Measurements from ENCODE around the gene LRRC9.
"Not testable (repeated sequence)": the region's sequence is repeated elsewhere in the genome, so short reads cannot be mapped to it uniquely, and the experiment has no call there.

The LRRC9 gene

GRCh38 chr14:59959668-59960067 lies 39.7 kb downstream of the LRRC9 start:
- no peak for DNase-seq

- no peak for DNase-seq
These were observed 41.6 kb downstream of the LRRC9 start for GRCh38 chr14:59961518-59962062.

DNA sequence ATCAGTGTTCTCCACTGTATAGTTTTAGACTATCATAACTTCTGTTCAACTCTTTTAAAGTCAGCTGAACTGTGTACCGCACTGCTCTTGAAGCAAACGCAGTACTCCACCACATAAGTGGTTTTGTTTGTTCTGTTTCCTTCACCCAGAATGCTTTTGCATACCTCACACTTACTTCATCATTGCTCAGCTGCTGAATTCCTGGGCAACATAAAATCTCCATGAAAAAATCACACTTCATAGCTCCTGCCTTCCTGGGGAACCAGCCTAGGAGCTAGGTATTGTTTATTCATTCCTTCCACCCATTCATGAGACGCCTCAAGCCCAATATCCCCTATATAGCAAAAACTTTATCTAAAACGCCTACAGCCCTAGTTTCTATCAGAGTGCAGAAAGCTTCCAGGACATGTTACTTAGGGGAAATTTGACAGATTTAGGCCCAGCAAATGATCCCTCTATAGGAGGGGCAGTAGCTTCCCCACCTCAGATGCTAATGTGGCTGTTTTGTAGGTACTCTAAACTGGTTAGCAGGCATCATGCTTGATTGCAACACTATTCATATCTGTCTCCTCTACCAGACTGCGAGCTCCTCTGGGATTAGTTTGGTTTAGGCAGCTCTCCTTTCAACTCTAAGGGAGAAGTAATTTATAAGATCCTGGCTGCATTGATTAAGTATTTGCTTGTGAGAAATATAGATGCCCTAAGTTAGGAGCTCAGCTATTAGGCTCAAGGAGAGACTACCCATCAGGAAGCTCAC lies 44.5 kb downstream of the LRRC9 start:
- no peak for DNase-seq

DNA sequence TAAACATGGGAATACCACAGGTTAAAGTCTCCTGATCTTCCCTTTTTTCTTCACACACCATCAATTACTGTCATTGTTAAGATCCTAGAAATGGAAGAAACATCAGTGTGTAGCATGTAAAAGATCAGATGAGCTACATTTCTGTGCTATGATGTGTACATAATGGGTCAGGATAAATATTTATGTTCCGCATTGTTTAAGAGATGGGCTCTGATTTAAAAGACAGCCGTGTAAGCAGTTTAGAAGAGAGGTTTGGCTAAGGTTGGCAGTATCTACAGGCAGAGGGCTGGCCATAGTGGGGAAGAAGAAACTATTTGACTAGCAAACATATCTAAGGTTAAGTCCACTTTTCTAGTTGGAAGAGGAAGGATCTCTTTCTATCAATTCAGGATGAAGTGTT lies 49.4 kb downstream of the LRRC9 start:
- DNase-seq: no peak

- DNase-seq: no peak
These were observed 61.6 kb downstream of the LRRC9 start for GRCh38 chr14:59981564-59981963.

DNA sequence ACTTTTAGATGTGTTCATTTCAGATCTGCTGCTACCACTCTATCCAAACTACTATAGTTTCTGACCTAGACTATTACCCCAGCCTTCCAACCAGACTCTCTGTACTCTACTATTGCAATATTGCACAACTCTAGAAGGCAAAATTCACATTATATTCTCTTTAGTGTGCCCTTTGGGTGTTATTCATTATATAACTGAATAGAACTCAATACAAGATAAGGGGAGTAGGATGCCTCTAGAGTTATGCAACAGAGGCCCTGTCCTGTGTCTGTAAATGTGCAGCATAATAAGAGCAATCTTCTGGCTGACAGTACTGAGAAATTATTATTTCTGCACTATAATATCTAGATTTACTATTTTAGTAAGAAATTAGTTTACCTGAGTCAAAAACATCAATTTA lies 63.1 kb downstream of the LRRC9 start:
- DNase-seq: no peak

GRCh38 chr14:59986556-59987059 lies 66.7 kb downstream of the LRRC9 start:
- DNase-seq: no peak

- DNase-seq: no peak
These were observed 77.5 kb downstream of the LRRC9 start for GRCh38 chr14:59997449-59997848.

GRCh38 chr14:59997966-59998365 lies 78.0 kb downstream of the LRRC9 start:
- DNase-seq: no peak

GRCh38 chr14:59998564-59998963 lies 78.6 kb downstream of the LRRC9 start:
- DNase-seq: no peak

- peak in 1 of 2 donors; percentile 1 for DNase-seq
These were observed 83.0 kb downstream of the LRRC9 start for GRCh38 chr14:60002819-60003492.

- no peak for DNase-seq
These were observed 84.0 kb downstream of the LRRC9 start for GRCh38 chr14:60003991-60004390.

DNA sequence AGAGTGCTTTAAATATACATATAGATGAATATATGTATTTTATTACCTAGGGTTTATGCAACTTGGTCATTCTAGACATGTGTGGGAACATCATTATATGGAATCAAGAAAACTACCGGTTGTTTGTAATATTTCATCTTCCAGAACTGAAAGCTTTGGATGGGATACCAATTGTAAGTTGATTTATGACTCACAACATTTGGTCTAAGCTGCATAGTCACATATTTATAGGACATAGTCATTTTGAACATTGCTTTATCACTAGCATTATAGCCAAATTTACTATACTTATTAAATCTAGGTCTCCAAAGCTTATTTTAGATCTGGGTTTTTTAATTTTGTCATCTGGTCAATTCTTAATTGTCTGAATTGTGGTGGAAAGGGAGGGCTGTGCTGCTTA lies 88.1 kb downstream of the LRRC9 start:
- DNase-seq: no peak

- not testable (repeated sequence) for DNase-seq
These were observed 90.3 kb downstream of the LRRC9 start for GRCh38 chr14:60010263-60010662.

DNA sequence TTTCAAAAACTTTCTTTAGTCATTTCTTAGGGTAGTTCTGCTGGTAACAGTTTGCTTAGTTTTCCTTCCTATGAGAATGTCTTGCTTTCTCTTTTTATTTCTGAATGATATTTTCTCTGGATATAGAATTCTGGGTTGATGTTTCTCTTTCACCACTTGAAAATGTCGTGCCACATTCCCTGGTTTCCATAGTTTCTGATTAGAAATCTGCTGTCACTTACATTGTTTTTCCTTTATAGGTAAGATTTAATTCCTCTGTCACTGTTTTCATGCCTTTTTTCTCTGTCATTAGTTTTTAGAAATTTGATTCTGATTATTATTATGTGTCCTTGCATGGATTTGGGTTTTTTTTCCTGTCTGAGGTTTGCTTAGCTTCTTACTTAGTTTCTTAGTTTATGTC lies 94.5 kb downstream of the LRRC9 start:
- DNase-seq: no peak

DNA sequence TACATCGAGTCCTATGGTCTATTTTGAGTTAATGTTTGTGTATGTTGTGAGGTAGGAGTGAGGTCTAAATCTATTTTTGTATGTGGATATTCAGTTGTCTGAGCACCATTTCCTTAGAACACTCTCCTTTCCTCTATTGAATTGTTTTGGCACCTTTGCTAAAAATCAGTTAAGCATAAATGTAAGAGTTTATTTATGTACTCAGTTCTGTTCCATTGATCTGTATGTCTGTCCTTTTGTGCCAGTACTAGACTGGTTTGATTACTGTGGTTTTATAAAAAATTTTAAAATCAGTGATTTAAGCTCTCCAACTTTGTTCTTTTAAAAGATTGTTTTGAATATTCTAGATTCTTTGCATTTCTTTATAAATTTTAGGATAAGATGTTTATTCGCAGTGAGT lies 101.7 kb downstream of the LRRC9 start:
- no peak for DNase-seq

DNA sequence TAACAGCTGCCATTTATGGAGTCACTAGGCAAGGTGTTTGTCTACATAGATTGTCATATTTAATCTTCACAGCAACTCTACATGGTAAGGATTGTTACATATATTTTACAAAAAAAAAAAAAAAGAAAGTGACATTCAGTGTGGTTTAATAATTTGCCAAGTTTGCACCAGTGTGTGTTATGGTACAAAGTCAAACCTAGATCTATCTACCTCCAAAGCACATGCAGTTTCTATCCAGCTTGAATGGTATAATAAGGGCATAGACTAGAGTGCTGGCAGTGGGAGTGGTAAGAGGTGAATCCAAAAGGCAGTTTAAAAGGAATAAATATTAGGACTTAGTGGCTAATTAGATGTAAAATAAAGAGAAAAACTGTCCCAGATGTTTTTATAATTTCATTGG lies 105.6 kb downstream of the LRRC9 start:
- DNase-seq: no peak

DNA sequence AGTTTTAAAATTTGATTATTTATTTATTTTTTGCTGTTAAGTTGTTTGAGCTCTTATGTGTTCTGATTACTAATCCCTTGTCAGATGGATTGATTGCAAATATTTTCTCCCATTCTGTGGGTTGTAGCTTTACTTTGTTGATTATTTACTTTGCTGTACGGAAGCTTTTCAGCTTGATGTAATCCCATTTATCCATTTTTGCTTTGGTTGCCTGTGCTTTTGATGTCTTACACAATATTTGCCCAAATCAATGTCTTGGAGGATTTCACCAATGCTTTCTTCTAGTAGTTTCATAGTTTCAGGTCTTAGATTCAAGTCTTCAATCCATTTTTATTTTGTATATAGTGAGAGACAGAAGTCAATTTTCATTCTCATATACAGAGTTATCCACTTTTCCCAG lies 115.2 kb downstream of the LRRC9 start:
- no peak for DNase-seq

DNA sequence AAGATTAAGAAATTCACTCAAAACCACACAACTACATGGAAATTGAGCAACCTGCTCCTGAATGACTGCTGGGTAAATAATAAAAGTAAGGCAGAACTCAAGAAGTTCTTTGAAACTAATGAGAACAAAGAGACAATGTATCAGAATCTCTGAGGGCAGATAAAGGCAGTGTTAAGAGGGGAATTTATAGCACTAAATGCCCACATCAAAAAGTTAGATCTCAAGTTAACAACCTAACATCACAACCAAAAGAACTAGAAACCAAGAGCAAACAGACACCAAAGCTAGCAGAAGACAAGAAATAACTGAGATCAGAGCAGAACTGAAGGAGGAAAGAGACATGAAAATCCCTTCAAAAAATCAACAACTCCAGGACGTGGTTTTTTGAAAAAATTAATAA lies 128.0 kb downstream of the LRRC9 start:
- not testable (repeated sequence) for DNase-seq

- no peak for DNase-seq
These were observed 131.8 kb downstream of the LRRC9 start for GRCh38 chr14:60051721-60052221.

DNA sequence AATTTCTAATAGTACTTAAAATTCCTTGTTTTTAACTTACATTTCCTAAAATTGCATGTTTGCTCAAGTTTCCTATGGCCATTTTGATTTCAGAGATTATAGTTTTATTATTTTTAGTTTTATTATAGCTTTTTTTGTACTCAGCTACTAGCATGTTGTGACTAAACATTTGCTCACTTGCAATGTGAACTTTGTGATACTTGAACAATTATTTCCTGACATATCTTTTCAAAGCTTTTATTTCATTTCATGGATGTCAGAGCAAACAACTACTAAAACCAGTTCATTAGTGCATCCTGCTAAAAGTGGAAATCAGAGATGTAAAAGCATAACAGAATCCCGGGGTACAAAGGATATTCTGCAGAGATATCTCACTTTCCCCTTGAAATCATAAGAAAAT lies 138.1 kb downstream of the LRRC9 start:
- DNase-seq: no peak

- DNase-seq: no peak
These were observed 141.4 kb downstream of the LRRC9 start for GRCh38 chr14:60061371-60061770.

GRCh38 chr14:60064491-60065072 lies 144.6 kb downstream of the LRRC9 start:
- DNase-seq: peak in 1 of 2 donors; percentile 64
